GM18868 (cell line): ENCODE measurements around the gene CRTC1.
"Not testable (repeated sequence)": the region's sequence is repeated elsewhere in the genome, so short reads cannot be mapped to it uniquely, and the experiment has no call there.

Experiments
- ATAC-seq: cut with Tn5 transposase; IDR thresholded peaks from one replicate; pipeline ENCODE4 v1.9.1; 2021; ENCODE audit warnings: mild to moderate bottlenecking, moderate library complexity; ENCODE audit not compliant: unreplicated experiment

The CRTC1 gene

DNA sequence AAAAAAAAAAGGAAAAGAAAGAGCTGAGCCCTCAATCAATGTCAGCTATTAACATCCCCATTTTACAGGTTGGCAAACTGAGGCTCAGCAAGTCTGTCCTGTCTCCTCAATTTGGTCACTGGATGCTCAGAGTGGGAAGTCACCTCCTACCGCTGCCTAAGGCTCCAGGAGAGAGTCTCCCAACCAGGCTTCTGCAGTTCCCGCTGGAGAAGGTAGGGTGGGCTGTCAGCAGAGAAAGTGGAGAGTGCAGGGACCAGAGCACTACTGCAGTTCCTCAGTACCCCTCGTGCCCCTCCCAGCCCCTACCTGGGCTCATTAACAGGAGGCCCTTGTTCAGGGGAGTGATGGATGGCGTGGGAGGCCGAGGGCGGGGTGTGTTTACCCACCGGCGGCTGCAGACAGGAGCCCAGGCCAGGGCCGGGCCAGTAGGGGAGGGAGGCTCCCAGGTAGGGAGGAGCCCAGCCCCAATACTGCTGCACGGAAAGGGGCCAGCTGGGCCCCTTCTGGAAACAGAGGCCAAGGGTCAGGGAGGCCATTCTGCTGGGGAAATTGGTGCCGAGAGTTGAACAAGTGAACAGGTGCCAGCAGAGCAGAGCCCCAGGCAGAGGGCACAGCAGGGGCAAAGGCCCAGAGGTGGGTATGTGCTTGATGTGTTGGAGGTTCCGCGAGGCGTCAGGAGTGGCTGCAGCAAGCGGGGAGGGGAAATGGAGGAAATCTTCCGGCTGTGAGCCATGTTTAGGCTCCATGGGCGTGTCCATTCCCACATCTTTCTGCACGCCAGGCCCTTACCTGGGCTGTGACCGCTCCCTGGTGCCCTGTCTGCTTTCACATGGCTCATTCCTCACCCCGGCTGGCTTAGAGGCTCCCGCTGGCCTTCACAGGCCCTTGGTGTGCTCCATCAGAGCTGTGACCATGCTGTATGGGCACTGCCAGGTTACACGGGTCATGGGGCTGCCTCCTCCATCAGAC, 115.2 kb downstream of the CRTC1 start:
- ATAC-seq: no peak

DNA sequence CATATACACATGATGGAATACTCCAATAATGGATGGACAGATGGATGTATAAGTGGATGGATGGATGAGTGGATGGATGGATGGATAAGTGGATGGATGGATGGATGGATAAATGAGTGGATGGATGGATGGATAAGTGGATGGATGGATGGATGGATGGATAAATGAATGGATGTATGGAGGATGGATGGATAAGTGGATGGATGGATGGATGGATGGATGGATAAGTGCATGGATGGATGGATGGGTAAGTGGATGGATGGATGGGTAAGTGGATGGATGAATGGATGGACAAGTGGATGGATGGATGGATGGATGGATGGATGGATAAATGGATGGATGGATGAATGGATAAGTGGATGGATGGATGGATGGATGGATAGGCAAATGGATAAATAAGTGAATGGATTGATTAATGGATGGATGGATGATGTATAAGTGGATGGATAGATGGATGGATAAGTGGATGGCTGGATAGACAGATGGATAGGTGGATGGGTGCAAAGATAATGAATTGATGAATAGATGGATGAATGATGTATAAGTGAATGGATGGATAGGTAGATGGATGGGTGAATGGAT, 116.0 kb downstream of the CRTC1 start:
- no peak for ATAC-seq

DNA sequence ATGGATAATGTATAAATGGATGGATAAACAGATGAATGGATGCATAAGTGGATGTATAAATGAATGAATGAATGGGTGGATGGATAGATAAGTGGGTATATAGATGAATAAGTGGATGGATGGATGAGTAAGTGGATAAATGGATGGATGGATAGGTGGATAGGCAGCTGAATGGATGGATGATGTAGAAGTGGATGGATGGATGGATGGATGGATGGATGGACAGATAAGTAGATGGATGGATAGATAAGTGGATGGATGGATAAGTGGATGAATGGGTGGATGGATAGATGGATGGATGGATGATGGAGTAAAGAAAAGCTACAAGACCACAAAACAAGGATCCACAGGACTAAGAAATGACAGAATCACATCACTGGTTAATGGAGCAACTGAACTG, 116.6 kb downstream of the CRTC1 start:
- no peak for ATAC-seq

DNA sequence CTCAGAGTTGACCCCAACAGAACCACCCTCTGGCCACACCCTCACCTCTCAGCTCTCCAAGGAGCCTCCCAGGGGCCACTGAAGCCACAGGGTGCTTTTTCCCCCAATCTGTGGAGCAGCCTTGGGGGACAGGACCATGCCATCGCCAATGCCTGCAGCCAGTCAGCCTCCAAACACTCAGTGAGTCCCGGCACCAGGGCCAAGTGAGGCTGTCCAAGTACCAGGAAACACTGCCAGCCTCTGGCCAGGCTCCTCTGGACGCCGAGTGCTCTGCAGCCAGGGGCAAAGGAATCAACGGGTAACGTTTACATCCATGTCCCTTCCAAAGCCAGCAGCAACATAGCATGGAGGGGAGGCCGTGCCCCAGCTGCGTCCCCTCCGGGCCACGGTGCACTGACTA, 117.2 kb downstream of the CRTC1 start:
- no peak for ATAC-seq

DNA sequence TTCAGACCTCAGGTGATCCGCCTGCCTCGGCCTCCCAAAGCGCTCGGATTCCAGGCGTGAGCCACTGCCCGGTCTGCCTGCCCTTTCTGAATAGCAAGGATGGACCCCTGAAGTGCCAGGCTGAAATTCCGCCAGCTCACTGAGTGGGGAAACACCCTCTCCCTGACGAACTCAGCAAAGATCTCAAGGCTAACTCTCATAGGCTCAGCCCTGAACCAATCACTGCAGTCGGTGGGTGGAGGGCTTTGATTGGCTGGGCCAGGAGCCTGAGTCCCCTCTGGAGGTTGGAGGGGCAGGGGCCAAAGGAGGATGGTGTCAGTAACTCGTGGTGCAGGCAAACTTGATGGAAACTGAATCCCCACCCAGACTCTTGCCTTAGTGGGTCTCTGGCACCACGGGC, 118.9 kb downstream of the CRTC1 start:
- no peak for ATAC-seq

DNA sequence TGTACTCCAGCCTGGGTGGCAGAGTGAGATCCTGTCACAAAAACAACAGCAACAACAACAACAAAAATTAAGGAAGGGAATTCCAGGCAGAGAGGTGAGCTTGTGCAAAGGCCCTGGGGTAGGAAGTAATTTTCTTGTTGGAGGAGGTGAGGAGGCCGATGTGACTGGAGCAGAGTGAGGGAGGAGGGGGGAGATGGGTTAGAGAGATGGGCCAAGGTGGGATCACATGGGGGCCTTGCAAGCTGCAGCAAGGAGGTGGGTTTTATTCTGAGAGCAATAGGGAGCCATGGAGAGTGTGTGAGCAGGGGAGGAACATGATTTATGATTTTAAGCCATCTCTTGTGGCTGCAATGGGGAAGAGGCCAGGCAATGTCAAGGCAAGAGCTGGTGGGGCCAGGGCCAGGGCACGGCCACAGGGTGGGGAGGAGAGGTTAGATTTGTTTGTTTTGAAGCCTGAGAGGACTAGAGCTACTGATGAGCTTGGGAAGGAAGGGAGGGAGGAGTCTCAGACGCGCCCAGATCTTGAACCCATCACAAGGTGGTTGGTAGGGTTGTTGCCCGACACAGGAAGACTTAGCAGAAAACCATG, 120.2 kb downstream of the CRTC1 start:
- no peak for ATAC-seq

DNA sequence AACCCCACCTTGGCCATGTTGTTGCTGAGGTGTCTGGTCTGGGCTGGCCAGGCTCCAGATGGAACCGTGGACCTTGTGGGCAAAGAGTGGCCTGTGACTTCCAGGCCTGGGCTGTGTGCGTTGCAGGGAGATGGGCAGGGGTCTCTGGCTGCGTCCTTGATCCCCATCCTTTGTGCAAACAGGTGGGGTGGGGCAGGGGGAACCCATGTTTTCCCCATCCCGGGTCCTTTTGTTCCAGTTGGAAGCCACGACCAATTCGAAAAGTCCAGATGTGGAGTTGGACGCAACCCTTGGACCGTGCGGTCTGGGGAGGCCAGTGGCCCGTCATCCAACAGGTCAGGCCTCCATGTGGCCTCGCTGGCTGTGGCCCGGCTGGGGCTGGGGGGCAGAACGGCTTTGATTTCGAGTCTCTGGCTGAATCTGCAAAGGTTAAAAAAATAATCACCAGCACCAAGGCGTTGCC, 120.7 kb downstream of the CRTC1 start:
- ATAC-seq: no peak

DNA sequence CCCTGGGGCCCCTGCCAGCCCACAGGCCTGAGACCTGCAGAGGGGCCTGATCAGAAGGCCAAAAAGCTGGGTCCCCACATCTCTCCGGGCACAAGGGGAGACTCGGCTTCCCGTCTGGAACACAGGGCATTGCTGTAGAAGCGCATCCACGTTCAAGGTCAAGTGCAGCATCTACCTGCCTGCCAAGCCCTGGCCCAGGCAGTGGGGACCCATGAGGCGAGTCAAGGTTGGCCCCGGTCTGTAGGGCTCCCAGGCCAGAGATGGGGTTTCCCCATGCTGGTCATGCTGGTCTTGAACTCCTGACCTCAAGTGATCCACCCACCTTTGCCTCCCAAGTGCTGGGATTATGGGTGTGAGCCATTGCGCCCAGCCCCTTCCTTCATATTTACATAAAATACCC, 121.2 kb downstream of the CRTC1 start:
- ATAC-seq: no peak

DNA sequence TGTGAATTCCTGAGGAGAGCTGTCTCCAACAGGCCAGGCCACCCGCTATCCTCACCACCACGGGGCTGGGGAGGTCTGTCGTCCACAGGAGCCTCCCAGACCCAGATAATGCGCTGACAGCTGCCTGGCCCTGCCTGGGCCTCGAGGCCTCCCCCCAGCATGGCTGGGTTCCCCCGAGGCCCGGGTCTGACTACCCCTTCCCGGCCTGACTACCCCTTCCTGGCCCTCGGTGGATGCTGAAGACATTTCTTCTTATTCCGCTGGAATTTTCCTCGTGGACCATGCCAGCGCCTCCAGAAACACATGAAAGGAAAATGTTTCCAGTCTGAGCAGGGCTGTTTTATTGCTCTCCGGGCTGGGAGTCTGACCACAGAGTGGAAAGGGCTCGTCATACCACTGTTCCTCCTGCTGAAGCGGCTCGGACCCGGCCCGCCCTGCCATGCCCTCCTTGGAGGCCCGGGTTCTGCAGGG, 124.4 kb downstream of the CRTC1 start:
- no peak for ATAC-seq

DNA sequence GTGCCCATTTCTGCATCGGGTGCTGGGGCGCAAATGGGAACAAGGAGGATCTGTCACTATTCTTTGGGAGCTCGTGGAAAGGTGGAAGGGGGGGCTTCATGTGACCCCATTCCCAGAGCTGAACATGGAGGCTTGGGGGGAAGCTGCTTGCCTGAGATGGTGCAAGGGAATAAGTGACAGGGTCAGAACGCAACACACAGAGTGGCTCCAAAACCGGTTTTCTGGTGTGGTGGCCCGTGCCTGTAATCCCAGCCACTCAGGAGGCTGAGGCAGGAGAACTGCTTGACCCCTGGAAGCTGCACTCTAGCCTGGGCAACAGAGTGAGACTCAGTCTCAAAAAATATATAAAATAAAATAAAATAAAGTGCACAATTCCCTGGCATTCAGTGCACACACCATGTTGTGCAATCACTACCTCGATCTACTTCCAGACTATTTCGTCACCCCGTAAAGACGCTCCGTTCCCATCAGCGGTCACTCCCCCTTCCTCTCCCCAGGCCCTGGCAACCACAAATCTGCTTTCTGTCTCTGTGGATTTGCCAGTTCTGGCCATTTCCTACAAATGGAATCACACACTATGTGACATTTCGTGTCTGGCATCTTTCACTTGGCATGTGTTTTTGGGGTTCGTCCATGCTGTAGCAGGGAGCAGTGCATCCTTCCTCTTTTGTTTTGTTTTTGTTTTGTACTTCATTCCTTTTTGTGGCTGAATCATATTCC, 125.8 kb downstream of the CRTC1 start:
- ATAC-seq: no peak

DNA sequence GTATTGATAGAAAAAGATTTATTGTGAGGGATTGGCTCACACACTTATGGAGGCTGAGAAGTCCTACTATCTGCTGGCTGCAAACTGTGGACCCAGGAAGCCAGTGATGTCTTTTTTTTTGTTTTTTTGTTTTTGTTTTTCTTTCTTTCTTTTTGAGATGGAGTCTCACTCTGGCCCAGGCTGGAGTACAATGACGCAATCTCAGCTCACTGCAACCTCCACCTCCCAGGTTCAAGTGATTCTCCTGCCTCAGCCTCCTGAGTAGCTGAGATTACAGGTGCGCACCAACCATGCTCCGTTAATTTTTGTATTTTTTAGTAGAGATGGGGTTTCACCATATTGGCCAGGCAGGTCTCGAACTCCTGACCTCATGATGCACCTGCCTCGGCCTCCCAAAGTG, 128.2 kb downstream of the CRTC1 start:
- ATAC-seq: not testable (repeated sequence)

DNA sequence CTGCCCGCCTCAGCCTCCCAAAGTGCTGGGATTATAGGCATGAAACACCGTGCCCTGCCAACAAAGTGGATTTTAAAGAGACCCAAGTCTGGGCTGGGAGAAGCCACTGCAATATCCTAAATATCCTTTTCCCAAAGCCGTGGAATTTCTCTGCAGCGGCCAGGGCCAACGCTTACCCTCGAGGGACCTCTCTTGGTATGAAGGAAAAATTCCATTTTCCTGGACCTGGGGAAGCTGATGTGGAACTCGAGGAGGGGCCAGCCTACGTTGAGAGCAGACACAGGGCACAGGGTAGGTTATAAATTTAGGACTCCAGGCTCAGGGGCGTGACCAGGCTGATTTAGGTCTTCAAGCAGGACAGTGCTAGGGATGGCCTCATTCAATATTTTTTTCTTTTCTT, 130.6 kb downstream of the CRTC1 start:
- no peak for ATAC-seq

DNA sequence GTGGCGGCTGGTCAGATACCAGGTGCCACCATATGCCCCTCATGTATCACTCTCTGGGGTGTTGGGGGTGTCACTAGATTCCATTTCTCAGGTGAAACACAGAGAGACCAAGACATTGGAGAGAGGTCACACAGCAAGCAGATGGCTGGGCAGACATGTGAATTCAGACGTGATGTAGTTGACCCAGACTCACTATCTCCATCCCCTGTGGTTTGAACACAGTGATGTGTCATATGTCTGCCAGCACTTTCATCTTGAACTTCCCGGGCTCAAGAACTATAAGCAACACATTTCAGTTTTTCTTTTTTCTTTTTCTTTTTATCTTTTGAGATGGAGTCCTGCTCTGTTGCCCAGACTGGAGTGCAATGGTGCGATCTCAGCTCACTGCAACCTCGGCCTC, 132.2 kb downstream of the CRTC1 start:
- no peak for ATAC-seq

DNA sequence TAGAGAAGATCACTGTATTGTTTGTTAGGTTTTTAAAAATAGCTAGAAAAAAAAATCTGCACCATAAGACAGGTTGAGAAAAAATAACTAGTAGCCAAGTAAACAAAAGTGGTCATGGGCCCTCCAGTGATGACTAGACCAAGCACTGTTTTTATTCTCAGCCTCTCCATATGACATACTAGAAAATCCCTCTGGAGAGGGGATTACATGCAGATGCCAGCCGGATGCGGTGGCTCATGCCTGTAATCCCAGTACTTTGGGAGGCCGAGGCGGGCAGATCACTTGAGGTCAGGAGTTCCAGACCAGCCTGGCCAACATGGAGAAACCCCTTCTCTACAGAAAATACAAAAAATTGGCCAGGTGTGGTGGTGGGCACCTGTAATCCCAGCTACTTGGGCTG, 133.2 kb downstream of the CRTC1 start:
- ATAC-seq: not testable (repeated sequence)

DNA sequence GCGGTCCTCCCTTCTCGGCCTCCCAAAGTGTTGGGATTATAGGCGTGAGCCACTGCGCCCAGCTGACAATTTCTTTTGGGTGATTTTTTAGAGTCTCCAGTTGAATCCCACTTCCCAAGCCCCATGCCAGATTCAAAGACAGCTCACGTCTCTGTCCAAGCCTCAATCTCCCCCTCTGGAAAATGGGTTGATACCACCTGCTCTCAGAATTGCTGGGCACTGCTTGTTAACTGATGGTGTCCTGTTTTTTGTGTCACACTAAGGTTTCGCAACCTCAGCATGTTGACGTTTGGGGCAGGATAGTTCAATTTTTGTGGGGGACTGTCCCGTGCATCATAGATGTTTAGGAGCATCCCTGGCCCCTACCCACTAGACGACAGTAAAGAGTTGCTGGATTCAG, 134.1 kb downstream of the CRTC1 start:
- no peak for ATAC-seq

DNA sequence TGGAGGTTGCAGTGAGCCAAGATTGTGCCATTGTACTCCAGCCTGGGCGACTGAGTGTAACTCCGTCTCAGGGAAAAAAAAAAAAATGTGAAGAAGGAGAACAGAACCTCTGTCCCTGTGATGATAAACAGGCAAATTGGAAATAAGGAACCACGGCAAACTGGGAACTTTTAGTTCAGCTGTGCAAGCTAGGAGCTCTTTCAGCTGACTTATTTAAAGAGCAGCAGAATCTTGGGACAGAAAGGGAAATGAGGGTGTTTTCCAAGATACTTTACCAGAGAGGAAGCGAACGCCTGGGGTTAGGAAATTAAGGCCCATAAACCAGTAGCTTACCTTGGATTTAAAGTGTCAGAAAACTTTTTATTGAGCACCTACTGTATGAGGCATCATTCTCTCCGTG, 145.3 kb downstream of the CRTC1 start:
- ATAC-seq: no peak

DNA sequence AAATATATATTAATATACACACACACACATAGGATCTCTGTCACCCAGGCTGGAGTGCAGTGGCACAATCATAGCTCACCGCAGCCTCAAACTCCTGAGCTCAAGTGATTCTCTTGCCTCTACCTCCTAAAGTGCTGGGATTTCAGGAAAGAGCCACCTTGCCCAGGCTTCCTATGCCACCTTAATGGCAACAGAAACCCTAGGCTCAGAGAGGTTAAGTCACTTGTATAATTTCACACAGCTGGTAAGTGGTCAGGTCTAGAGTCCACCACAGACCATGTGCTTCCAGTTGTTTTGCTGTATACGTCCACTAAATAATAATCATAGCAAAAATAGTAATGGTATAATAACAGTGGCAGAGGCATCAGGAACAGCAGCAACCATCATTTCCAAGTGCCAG, 147.0 kb downstream of the CRTC1 start:
- ATAC-seq: no peak

DNA sequence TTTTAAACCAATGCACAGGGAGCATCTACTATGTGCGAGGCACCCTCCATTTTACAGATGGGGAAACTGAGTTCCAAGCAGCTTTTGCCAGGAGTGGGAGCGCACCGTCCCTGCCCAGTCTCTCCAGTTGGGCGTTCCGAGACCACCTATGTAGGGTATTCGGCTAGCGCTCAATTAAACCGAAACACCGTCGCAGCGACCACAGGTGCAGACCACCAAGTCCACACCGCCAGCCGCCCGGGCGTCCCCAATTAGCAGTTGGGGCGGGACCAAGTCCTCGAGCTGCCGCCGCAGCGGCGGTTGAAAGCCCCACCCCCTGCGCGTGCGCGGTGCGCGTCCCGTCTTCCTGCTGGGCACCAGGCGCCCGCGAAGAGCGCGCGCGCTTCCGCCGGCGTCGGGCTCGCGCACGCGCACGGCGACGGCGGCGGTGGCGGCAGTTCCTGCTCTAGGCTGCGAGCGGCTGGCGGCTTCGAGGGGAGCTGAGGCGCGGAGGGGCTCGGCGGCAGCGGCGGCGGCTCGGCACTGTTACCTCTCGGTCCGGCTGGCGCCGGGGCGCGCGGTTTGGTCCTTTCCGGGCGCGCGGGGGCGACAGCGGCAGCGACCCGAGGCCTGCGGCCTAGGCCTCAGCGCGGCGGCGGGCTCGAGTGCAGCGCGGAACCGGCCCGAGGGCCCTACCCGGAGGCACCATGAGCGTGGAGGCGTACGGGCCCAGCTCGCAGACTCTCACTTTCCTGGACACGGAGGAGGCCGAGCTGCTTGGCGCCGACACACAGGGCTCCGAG, 148.2 kb downstream of the CRTC1 start, which contains the start of gene UPF1:
UPF1 (plus strand) TSS at position 436 of the 782 bp plus-strand sequence; CDS start at position 687, 251 bp downstream.
- ATAC-seq: peak; percentile 77
